Measurements from ENCODE around the gene AQP11. TPM values are rescaled to one million over a fixed set of nuclear protein-coding genes. Genes with fewer than 3 reads are reported as not detected.

AQP11 gene
- total RNA-seq, 1 experiment from 2014 or later, result 0.20 TPM

GRCh38 chr11:77654770-77655434, 65.1 kb downstream of the AQP11 start:
- intact Hi-C loops (cut with micrococcal nuclease), result no loop called here
- H3K9me2 ChIP-seq (ENCODE audit: insufficient read depth), result no peaks in the 10 kb centered on the region
- ChIA-PET POLR2A (no interaction called here), CTCF (no interaction called here), RAD21 (ENCODE audit: low non-redundant PET in 1 of 2, low total read pairs in 2 of 2, uncharacterized antibody in 2 of 2, unreplicated experiment in 2 of 2) (no interaction called here)
- no peaks in the 10 kb centered on the region for H4K20me1 ChIP-seq (ENCODE audit: insufficient read depth)
- H3K9ac ChIP-seq (ENCODE audit: low read length), result no peak overlapping the region
- ATAC-seq (peak; percentile 68; the same call in 1 of the 2 replicates), DNase-seq (ENCODE audit: low read depth, low spot score) (no peak)
- H3K4me2 ChIP-seq (ENCODE audit: low read length), result peak overlapping the region; percentile 16; the same call in 1 of the 2 replicates
- no peak for TF ChIP-seq SP1 (IDR thresholded peaks at IDR 0.05; ENCODE audit: low read depth)
- BruUV-seq (replicated peaks), result no TSS peak
- H3K27ac ChIP-seq (ENCODE audit: low read depth, low read length), result no peak overlapping the region
- H2AFZ ChIP-seq (ENCODE audit: low read depth, low read length, poor library complexity, severe bottlenecking), result no peak overlapping the region
- H3K27me3 ChIP-seq (ENCODE audit: insufficient read depth, low read length), result no peaks in the 10 kb centered on the region
- no peaks in the 10 kb centered on the region for H3K36me3 ChIP-seq (ENCODE audit: control insufficient read depth in 1 of 2, insufficient read depth in 2 of 2, low read length in 2 of 2)
- peaks cover 0 to 7% of the 10 kb centered on the region in 2 experiments; a peak in 3 of 4 replicates for H3K4me1 ChIP-seq (ENCODE audit: control insufficient read depth in 1 of 2, insufficient read depth in 2 of 2, low read length in 2 of 2)
- H3K9me3 ChIP-seq (ENCODE audit: control insufficient read depth in 1 of 2, insufficient read depth in 1 of 2, low read depth in 1 of 2, low read length in 2 of 2), result no peaks in the 10 kb centered on the region
- H3K79me2 ChIP-seq (ENCODE audit: insufficient read depth, low read length), result no peaks in the 10 kb centered on the region
- H3K4me3 ChIP-seq (replicated peaks in 1 of 2; ENCODE audit: low read depth in 1 of 2, low read length in 2 of 2), result no peak overlapping the region

DNA sequence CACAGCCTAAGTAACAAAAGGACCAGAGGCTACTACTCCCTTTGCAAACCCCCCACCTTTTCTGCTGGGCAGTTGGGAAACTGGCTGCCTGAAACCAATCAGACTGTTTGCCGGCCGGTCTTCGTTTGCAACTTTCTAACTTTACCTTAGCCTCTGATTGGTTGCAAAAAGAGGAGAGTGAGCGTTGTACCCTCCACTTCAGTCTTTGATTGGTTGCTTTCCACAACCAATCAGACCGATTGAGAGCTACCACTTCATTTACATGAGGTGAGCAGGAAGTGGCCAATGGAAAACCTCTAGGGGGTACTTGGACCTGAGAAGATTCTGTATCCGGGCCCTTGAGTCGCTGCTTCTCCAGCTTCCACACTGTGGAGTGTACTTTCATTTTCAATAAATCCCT, 66.6 kb downstream of the AQP11 start:
- Histone ChIP-seq H3K9me3 (ENCODE audit: control insufficient read depth in 1 of 2, insufficient read depth in 1 of 2, low read depth in 1 of 2, low read length in 2 of 2) (no peaks in the 10 kb centered on the region), H3K9ac (ENCODE audit: low read length) (no peak overlapping the region), H3K4me3 (replicated peaks in 1 of 2; ENCODE audit: low read depth in 1 of 2, low read length in 2 of 2) (no peak overlapping the region), H3K4me2 (ENCODE audit: low read length) (no peak overlapping the region), H3K36me3 (ENCODE audit: control insufficient read depth in 1 of 2, insufficient read depth in 2 of 2, low read length in 2 of 2) (no peaks in the 10 kb centered on the region), H3K9me2 (ENCODE audit: insufficient read depth) (no peaks in the 10 kb centered on the region), H4K20me1 (ENCODE audit: insufficient read depth) (no peaks in the 10 kb centered on the region), H2AFZ (ENCODE audit: low read depth, low read length, poor library complexity, severe bottlenecking) (no peak overlapping the region), H3K27me3 (ENCODE audit: insufficient read depth, low read length) (no peaks in the 10 kb centered on the region), H3K79me2 (ENCODE audit: insufficient read depth, low read length) (no peaks in the 10 kb centered on the region), H3K27ac (ENCODE audit: low read depth, low read length) (no peak overlapping the region), H3K4me1 (ENCODE audit: control insufficient read depth in 1 of 2, insufficient read depth in 2 of 2, low read length in 2 of 2) (peaks cover 0 to 7% of the 10 kb centered on the region in 2 experiments; a peak in 3 of 4 replicates)
- intact Hi-C loops (cut with micrococcal nuclease), result no loop called here
- DNase-seq (ENCODE audit: low read depth, low spot score) (no peak), ATAC-seq (peak; percentile 27; the same call in 1 of the 2 replicates)
- BruUV-seq (replicated peaks), result no TSS peak
- ChIA-PET CTCF (no interaction called here), RAD21 (ENCODE audit: low non-redundant PET in 1 of 2, low total read pairs in 2 of 2, uncharacterized antibody in 2 of 2, unreplicated experiment in 2 of 2) (no interaction called here), POLR2A (no interaction called here)
- TF ChIP-seq RAD21 (IDR thresholded peaks at IDR 0.05; ENCODE audit: low read depth) (no peak), ZFX (IDR thresholded peaks at IDR 0.05) (no peak), REST (IDR thresholded peaks at IDR 0.05; ENCODE audit: low read depth) (no peak), TCF7L2 (IDR thresholded peaks at IDR 0.05; ENCODE audit: borderline replicate concordance, extremely low read depth, insufficient read depth, insufficient read length) (no peak), JUND (IDR thresholded peaks at IDR 0.05) (no peak), ZBTB33 (IDR thresholded peaks at IDR 0.05; ENCODE audit: extremely low read depth, insufficient replicate concordance, low read length) (no peak), SP1 (IDR thresholded peaks at IDR 0.05; ENCODE audit: low read depth) (no peak), CEBPB (IDR thresholded peaks at IDR 0.05; ENCODE audit: low read depth) (no peak), SRF (IDR thresholded peaks at IDR 0.05; ENCODE audit: low read depth) (no peak), POLR2AphosphoS5 (IDR thresholded peaks at IDR 0.05; ENCODE audit: low read depth, low read length) (no peak), YY1 (IDR thresholded peaks at IDR 0.05; ENCODE audit: extremely low read depth, insufficient replicate concordance, low read depth, low read length) (no peak), SIN3A (IDR thresholded peaks at IDR 0.05; ENCODE audit: low read depth) (no peak), EZH2phosphoT487 (IDR thresholded peaks at IDR 0.05; ENCODE audit: borderline replicate concordance) (no peak)
- TF ChIP-seq, protein P1, sequence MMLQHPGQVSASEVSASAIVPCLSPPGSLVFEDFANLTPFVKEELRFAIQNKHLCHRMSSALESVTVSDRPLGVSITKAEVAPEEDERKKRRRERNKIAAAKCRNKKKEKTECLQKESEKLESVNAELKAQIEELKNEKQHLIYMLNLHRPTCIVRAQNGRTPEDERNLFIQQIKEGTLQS (IDR thresholded peaks at IDR 0.05), result no peak
